ENCODE measurements around the gene EFS. TPM values are rescaled to one million over a fixed set of nuclear protein-coding genes. Genes with fewer than 3 reads are reported as not detected.

The EFS gene
- total RNA-seq, 1 experiment from 2014 or later: not detected

- intact Hi-C loops (cut with micrococcal nuclease; ENCODE audit: unreplicated experiment): no loop called here
- Histone ChIP-seq H3K4me3 (ENCODE audit: low read depth in 2 of 2, low read length in 2 of 2) (no peak overlapping the region), H3K9me3 (ENCODE audit: control insufficient read depth, insufficient read depth, low read depth, low read length) (no peaks in the 10 kb centered on the region), H3K4me1 (ENCODE audit: control insufficient read depth, insufficient read depth, low read length) (no peaks in the 10 kb centered on the region), H3K27me3 (ENCODE audit: control insufficient read depth, insufficient read depth, low read length) (no peaks in the 10 kb centered on the region; the same call in 1 of the 2 replicates), H3K27ac (ENCODE audit: low read length) (no peak overlapping the region), H3K36me3 (ENCODE audit: control insufficient read depth, insufficient read depth, low read length) (no peaks in the 10 kb centered on the region)
- BruUV-seq (replicated peaks): no TSS peak
- ATAC-seq: no peak
- DNase-seq (ENCODE audit: low read depth, low spot score): no peak
- TF ChIP-seq SIN3A (IDR thresholded peaks at IDR 0.05; ENCODE audit: borderline replicate concordance, insufficient read depth, low read depth, low read length) (no peak), TCF7L2 (IDR thresholded peaks at IDR 0.05; ENCODE audit: low read depth, low read length) (no peak), CTCF (IDR thresholded peaks at IDR 0.05) (no peak), POLR2AphosphoS5 (IDR thresholded peaks at IDR 0.05; ENCODE audit: low read depth, low read length) (no peak), REST (IDR thresholded peaks at IDR 0.05; ENCODE audit: insufficient read depth in 1 of 2, low read depth in 2 of 2, low read length in 1 of 2) (no peak)
- ChIA-PET POLR2A (no interaction called here), CTCF (no interaction called here)
- in situ Hi-C loops (cut with HindIII; ENCODE audit: low pct_unique_long_range_greater_than_20kb, low sequenced_read_pairs): no loop called here
These were observed 39.4 kb upstream of the EFS start for GRCh38 chr14:23404331-23404900.

DNA sequence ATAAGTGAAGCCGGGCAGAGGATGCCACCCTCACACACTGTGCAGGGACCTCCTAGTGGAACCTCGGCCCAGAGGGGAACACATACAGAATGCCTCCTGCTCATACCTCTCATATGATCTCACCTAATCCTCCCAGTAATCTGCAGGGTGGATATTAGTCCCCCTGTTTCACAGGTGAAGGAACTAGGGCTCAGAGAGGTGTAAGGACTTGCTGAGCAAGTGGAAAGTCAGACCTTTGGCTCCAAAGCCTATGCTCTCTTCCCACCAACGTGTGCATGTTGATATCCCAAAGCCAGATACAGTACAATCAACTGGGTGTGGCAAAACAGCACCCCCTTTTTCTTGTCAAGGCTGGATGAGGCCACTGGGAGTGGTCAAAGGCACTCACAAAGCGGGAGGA lies 38.9 kb upstream of the EFS start:
- Histone ChIP-seq H3K36me3 (ENCODE audit: control insufficient read depth, insufficient read depth, low read length) (no peaks in the 10 kb centered on the region), H3K4me1 (ENCODE audit: control insufficient read depth, insufficient read depth, low read length) (no peaks in the 10 kb centered on the region), H3K27me3 (ENCODE audit: control insufficient read depth, insufficient read depth, low read length) (no peaks in the 10 kb centered on the region; the same call in 1 of the 2 replicates), H3K9me3 (ENCODE audit: control insufficient read depth, insufficient read depth, low read depth, low read length) (no peaks in the 10 kb centered on the region), H3K4me3 (ENCODE audit: low read depth in 2 of 2, low read length in 2 of 2) (no peak overlapping the region), H3K27ac (ENCODE audit: low read length) (no peak overlapping the region)
- BruUV-seq (replicated peaks): no TSS peak
- in situ Hi-C loops (cut with HindIII; ENCODE audit: low pct_unique_long_range_greater_than_20kb, low sequenced_read_pairs) (no loop called here), intact Hi-C loops (cut with micrococcal nuclease; ENCODE audit: unreplicated experiment) (no loop called here)
- ChIA-PET POLR2A (no interaction called here), CTCF (no interaction called here)
- DNase-seq (ENCODE audit: low read depth, low spot score) (no peak), ATAC-seq (no peak)
- TF ChIP-seq REST (IDR thresholded peaks at IDR 0.05; ENCODE audit: insufficient read depth in 1 of 2, low read depth in 2 of 2, low read length in 1 of 2): no peak
- TF ChIP-seq POLR2AphosphoS5 (IDR thresholded peaks at IDR 0.05; ENCODE audit: low read depth, low read length): no peak
- no peak for TF ChIP-seq TCF7L2 (IDR thresholded peaks at IDR 0.05; ENCODE audit: low read depth, low read length)

Data from Panc1 (cell line).